Measurements from ENCODE around the gene ADAMTS17.
A peak's percentile ranks its signal among the peaks of the same experiment; 100 is the strongest.

ADAMTS17 gene

DNA sequence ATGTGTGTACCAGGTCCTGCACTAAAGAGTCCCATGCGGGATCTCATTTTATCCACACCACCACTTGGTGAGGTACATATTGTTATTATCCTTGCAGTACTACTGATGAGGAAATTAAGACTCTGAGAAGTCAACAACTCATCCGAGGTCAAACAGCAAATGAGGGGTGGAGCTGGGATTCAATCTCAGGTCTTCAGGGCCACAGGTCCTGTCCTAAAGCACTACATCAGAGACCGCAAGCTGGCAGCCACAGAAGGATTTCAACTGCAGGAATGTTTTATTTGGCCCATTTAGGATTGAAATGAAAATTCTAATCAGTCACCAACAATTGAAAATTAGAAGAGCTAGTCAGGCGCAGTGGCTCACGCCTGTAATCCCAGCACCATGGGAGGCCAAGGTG is 131.4 kb downstream of the ADAMTS17 start:
- no peak overlapping the region for H3K27ac ChIP-seq
- TF ChIP-seq, protein P1, sequence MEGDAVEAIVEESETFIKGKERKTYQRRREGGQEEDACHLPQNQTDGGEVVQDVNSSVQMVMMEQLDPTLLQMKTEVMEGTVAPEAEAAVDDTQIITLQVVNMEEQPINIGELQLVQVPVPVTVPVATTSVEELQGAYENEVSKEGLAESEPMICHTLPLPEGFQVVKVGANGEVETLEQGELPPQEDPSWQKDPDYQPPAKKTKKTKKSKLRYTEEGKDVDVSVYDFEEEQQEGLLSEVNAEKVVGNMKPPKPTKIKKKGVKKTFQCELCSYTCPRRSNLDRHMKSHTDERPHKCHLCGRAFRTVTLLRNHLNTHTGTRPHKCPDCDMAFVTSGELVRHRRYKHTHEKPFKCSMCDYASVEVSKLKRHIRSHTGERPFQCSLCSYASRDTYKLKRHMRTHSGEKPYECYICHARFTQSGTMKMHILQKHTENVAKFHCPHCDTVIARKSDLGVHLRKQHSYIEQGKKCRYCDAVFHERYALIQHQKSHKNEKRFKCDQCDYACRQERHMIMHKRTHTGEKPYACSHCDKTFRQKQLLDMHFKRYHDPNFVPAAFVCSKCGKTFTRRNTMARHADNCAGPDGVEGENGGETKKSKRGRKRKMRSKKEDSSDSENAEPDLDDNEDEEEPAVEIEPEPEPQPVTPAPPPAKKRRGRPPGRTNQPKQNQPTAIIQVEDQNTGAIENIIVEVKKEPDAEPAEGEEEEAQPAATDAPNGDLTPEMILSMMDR (conservative IDR thresholded peaks at IDR 0.05): no peak

DNA sequence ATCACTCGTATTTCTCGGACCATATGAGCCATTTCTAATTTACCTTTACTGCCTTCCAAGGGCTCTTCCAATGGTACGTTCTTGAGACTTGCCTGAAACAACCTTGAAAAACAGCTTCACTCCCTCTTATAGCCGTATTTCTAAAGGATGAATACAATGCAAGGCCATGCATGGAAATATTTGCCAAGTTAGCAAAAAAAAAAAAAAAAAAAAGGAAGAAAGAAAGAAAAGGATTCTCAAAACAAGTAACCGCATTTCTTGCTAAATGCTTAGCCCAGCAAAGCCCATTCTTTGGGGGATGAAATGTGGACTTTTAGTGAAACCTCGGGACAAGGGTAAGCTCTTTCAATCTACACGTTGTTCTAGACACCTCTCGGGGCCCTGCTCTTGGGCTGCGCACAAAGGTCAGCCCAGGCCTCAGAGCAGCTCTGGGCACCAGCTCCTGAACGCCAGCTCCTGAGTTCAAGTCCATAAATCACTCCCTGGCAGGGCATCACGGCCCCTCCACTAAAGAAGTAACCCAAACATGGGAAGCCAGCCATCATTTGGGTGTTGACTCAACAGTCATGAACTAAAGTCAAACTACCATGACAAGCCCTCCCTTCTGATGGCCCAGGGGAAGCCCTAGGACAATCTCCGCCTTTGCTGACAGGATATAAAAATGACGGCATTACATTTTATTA is 132.7 kb downstream of the ADAMTS17 start:
- no peak overlapping the region for H3K27ac ChIP-seq
- TF ChIP-seq, protein P1 (conservative IDR thresholded peaks at IDR 0.05): no peak
- no peak for TF ChIP-seq ZFX (IDR thresholded peaks at IDR 0.05)

DNA sequence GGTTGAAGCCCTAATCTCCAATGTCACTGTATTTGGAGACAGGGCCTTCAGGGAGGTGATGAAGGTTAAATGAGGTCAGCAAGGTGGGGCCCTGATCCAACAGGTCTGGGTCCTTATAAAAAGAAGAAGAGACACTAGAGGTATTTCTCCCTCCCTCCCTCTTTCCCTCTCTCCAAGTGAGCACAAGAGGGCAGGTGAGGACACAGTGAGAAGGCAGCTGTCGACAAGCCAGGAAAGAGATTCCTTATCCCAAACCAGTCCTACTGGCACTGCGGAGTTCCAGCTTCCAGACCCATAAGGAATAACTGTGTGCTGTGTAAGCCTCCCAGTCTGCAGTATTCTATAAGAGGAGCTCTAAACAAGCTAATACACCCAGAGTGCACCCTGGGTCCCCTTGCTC is 134.7 kb downstream of the ADAMTS17 start:
- TF ChIP-seq, protein P1 (conservative IDR thresholded peaks at IDR 0.05): no peak
- no peak for TF ChIP-seq ZFX (IDR thresholded peaks at IDR 0.05)

DNA sequence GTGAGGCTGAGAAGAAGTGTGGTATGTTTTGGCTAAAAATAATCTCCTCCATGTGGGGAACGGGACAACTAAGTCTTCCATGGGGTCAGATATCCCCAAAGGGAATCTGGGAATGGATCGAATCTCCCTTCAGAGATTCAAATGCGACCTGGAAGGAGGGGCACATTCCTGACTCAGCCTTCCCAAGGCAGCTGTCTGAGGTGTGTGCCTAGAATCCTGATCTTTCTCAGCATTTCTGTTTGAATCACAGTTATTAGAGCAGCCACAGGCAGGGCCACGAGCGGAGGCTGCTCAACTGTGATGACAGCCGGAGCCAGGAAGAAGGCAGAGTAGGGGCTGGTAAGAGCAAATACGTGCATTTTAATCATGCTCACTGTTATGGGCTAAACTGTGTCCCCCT is 135.1 kb downstream of the ADAMTS17 start:
- H3K27ac ChIP-seq: peak overlapping the region; percentile 74
- TF ChIP-seq, protein P1 (conservative IDR thresholded peaks at IDR 0.05): no peak
- no peak for TF ChIP-seq ZFX (IDR thresholded peaks at IDR 0.05)

More for the DNA sequence above, 134.7 kb downstream of the ADAMTS17 start:
- H3K27ac ChIP-seq: peak overlapping the region; percentile 74

DNA sequence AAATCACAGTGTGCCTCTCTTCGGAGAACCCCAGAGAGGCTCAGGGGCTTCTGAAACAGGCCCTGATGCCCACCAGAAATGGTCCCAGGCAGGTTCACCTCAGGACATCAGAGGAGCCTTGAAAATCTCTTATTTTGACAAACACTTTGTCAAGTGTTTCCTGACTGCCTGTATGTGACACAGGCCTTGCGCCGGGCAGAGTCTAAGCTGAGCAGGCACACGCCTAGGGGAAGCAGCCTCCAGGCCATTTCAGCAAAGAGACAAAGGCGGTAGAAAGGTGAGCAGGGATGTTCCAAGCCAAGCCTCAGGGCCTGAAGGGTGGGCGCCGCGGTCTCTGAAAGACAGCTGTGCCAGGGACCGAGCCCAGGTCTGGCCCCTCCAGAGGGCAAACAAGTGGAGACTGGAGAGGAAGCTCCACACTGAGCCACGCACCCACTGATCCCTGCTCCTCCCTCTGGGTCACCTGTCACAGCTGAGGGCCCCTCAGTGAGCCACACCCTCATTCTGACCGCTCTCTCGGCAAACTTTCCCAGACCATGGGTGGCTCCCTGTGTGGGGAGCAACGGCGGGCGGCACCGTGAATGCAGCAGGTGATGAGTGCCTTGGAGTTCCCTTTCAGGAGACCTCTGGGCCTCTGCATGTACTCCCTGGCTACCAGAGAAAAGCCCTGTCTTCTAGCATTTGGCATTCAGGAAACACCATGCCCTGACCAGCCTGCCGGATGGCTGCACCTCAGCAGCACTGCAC is 136.1 kb downstream of the ADAMTS17 start:
- peak overlapping the region; percentile 74 for H3K27ac ChIP-seq
- no peak for TF ChIP-seq ZFX (IDR thresholded peaks at IDR 0.05)
- TF ChIP-seq, protein P1 (conservative IDR thresholded peaks at IDR 0.05): no peak

DNA sequence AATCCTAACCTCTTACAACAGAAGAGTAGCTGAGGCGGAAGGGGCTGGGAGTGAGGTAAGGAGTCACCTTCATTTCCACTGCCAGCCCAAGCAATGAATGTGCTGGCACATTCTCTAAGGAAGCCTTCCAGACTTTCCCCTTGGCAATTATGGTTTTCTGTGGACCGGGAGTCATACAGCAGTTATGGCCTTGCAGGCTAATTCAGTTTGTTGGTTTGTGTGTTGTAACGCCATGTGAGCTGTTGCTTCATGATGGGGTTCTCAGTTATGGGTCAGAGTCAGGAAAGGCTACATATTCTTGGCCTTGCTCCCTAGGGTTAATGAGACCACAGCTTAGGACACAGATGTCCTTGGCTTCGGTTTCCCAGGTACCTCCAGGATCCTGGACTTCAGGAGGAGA is 137.0 kb downstream of the ADAMTS17 start:
- TF ChIP-seq, protein P1 (conservative IDR thresholded peaks at IDR 0.05): no peak
- no peak for TF ChIP-seq ZFX (IDR thresholded peaks at IDR 0.05)
- no peak overlapping the region for H3K27ac ChIP-seq

DNA sequence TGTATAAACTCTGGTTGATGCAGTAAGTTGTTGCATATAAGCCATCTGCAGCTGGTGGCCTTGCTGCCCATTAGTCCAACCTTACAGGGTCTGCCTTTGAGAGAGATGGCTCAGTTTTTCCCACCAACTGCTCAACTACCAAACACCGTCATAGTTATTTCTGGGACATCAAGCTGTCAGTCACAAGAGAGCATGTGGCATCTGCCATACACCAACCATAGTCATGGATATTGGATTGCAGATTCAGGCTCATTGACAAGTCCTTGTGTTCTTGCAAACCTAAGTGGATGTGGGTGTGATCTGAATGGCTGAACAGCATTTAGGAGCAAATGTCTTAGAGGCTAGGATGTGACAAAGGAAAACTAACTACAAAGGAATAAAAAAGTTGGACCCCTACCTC is 137.6 kb downstream of the ADAMTS17 start:
- TF ChIP-seq, protein P1 (conservative IDR thresholded peaks at IDR 0.05): no peak
- TF ChIP-seq ZFX (IDR thresholded peaks at IDR 0.05): no peak

More for the DNA sequence above, 137.6 kb downstream of the ADAMTS17 start:
- H3K27ac ChIP-seq: no peak overlapping the region
